ENCODE data around the gene RARG. TPM values are rescaled to one million over a fixed set of nuclear protein-coding genes. Genes with fewer than 3 reads are reported as not detected.

Gene RARG
- polyA plus RNA-seq, 3 donors, result 1.8 to 14.6 (median 2.3) TPM

- Mint-ChIP-seq H3K27me3 (ENCODE audit: low read depth in 3 of 3) (peaks cover 6 to 13% (median 12%) of the 10 kb centered on the region in 3 donors), H3K36me3 (peaks cover 16 to 19% of the 10 kb centered on the region in 2 donors), H3K4me1 (peaks cover 64% of the 10 kb centered on the region), H3K27ac (no peak overlapping the region), H3K9me3 (peaks cover 0 to 2% (median 0%) of the 10 kb centered on the region in 7 donors), H3K4me3 (no peak overlapping the region)
- Histone ChIP-seq H3K27me3 (ENCODE audit: control insufficient read depth in 2 of 2, insufficient read depth in 2 of 2, low read length in 2 of 2) (no peaks in the 10 kb centered on the region), H3K36me3 (replicated peaks in 1 of 2; ENCODE audit: control insufficient read depth in 1 of 2, insufficient read depth in 2 of 2, low read length in 2 of 2) (peaks cover 5 to 7% of the 10 kb centered on the region in 2 donors), H3K4me2 (replicated peaks; ENCODE audit: extremely low read depth, low read length, poor library complexity, severe bottlenecking) (no peak overlapping the region), H2AFZ (ENCODE audit: insufficient read depth, low read depth, low read length, poor library complexity, severe bottlenecking) (no peak overlapping the region), H3K9me3 (replicated peaks in 1 of 2; ENCODE audit: control insufficient read depth in 1 of 2, insufficient read depth in 1 of 2, low read length in 2 of 2) (no peaks in the 10 kb centered on the region), H3K4me1 (ENCODE audit: control insufficient read depth in 1 of 2, insufficient read depth in 2 of 2, low read length in 2 of 2) (peaks cover 53 to 61% of the 10 kb centered on the region in 2 donors), H3K27ac (ENCODE audit: low read depth in 1 of 2, low read length in 2 of 2) (no peak overlapping the region), H4K20me1 (ENCODE audit: insufficient read depth, low read length) (no peaks in the 10 kb centered on the region), H3K4me3 (replicated peaks in 1 of 3; ENCODE audit: low read depth in 2 of 3, low read length in 3 of 3) (no peak overlapping the region), H3K9ac (ENCODE audit: insufficient read depth, low read length, poor library complexity, severe bottlenecking) (no peak overlapping the region), H3K79me2 (ENCODE audit: insufficient read depth, low read length) (peaks cover 25% of the 10 kb centered on the region)
- DNase-seq, result no peak
- intact Hi-C loops (cut with micrococcal nuclease), result loop anchor here in 1 of 2 donors (2.0 kb wide), 1 partner anchor 43 kb away; no protein-coding TSS in a partner anchor
- TF ChIP-seq, protein P1, sequence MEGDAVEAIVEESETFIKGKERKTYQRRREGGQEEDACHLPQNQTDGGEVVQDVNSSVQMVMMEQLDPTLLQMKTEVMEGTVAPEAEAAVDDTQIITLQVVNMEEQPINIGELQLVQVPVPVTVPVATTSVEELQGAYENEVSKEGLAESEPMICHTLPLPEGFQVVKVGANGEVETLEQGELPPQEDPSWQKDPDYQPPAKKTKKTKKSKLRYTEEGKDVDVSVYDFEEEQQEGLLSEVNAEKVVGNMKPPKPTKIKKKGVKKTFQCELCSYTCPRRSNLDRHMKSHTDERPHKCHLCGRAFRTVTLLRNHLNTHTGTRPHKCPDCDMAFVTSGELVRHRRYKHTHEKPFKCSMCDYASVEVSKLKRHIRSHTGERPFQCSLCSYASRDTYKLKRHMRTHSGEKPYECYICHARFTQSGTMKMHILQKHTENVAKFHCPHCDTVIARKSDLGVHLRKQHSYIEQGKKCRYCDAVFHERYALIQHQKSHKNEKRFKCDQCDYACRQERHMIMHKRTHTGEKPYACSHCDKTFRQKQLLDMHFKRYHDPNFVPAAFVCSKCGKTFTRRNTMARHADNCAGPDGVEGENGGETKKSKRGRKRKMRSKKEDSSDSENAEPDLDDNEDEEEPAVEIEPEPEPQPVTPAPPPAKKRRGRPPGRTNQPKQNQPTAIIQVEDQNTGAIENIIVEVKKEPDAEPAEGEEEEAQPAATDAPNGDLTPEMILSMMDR (IDR thresholded peaks at IDR 0.05), result no peak
- 100% methylated on average over 2 of the region's 4 CpGs for WGBS (ENCODE audit: insufficient coverage)
These were observed 30.4 kb downstream of the RARG start for GRCh38 chr12:53201639-53202038.

- H3K4me1 ChIP-seq (ENCODE audit: control insufficient read depth in 1 of 2, insufficient read depth in 2 of 2, low read length in 2 of 2), result peaks cover 49 to 56% of the 10 kb centered on the region in 2 donors
- intact Hi-C loops (cut with micrococcal nuclease), result loop anchor here in 1 of 2 donors (2.0 kb wide), 1 partner anchor 42 kb away; no protein-coding TSS in a partner anchor
- no peak overlapping the region for H3K4me3 ChIP-seq (replicated peaks in 1 of 3; ENCODE audit: low read depth in 2 of 3, low read length in 3 of 3)
- H3K9me3 ChIP-seq (replicated peaks in 1 of 2; ENCODE audit: control insufficient read depth in 1 of 2, insufficient read depth in 1 of 2, low read length in 2 of 2), result no peaks in the 10 kb centered on the region
- DNase-seq, result no peak
- H3K27me3 ChIP-seq (ENCODE audit: control insufficient read depth in 2 of 2, insufficient read depth in 2 of 2, low read length in 2 of 2), result no peaks in the 10 kb centered on the region
- H3K9ac ChIP-seq (ENCODE audit: insufficient read depth, low read length, poor library complexity, severe bottlenecking), result no peak overlapping the region
- no peaks in the 10 kb centered on the region for H4K20me1 ChIP-seq (ENCODE audit: insufficient read depth, low read length)
- no peak overlapping the region for H3K27ac ChIP-seq (ENCODE audit: low read depth in 1 of 2, low read length in 2 of 2)
- 11% methylated on average over 1 of the region's 1 CpG for WGBS (ENCODE audit: insufficient coverage)
- peak overlapping the region in 1 of 2 donors; percentile 51 for H3K4me3 Mint-ChIP-seq
- H3K36me3 Mint-ChIP-seq, result peaks cover 21 to 23% of the 10 kb centered on the region in 2 donors
- H3K9me3 Mint-ChIP-seq, result peaks cover 0 to 2% (median 0%) of the 10 kb centered on the region in 7 donors
- H2AFZ ChIP-seq (ENCODE audit: insufficient read depth, low read depth, low read length, poor library complexity, severe bottlenecking), result peak overlapping the region; percentile 1
- peak overlapping the region; percentile 36 for H3K4me2 ChIP-seq (replicated peaks; ENCODE audit: extremely low read depth, low read length, poor library complexity, severe bottlenecking)
- H3K36me3 ChIP-seq (replicated peaks in 1 of 2; ENCODE audit: control insufficient read depth in 1 of 2, insufficient read depth in 2 of 2, low read length in 2 of 2), result peaks cover 10 to 12% of the 10 kb centered on the region in 2 donors
- peaks cover 6 to 14% (median 14%) of the 10 kb centered on the region in 3 donors for H3K27me3 Mint-ChIP-seq (ENCODE audit: low read depth in 3 of 3)
- TF ChIP-seq, protein P1 (IDR thresholded peaks at IDR 0.05), result no peak
- peaks cover 25% of the 10 kb centered on the region for H3K79me2 ChIP-seq (ENCODE audit: insufficient read depth, low read length)
- peaks cover 59% of the 10 kb centered on the region for H3K4me1 Mint-ChIP-seq
- peak overlapping the region in 4 of 7 donors; percentile 6 to 65 (median 30) for H3K27ac Mint-ChIP-seq
These were observed 30.9 kb downstream of the RARG start for GRCh38 chr12:53201177-53201541.

All from CD14-positive monocyte (primary cell).